Inflammatory macrophage treated with lipopolysaccharide for 1 hour (primary cell): Measurements from ENCODE around the gene FAM131A.

Experiments used
- DNase-seq, 2 donors: peaks; one replicate each; pipeline ENCODE4 v3.0.0-alpha.2; 2020 to 2022

Gene FAM131A

GRCh38 chr3:184343200-184343876, 5.9 kb downstream of the FAM131A start:
- DNase-seq, result no peak

- DNase-seq, result no peak
Observed at GRCh38 chr3:184344579-184345316, 7.3 kb downstream of the FAM131A start.

GRCh38 chr3:184345317-184346144, 8.1 kb downstream of the FAM131A start:
- DNase-seq, result peak; percentile 75 to 79

GRCh38 chr3:184346480-184347190, 9.2 kb downstream of the FAM131A start:
- DNase-seq, result no peak

- no peak for DNase-seq
Observed at GRCh38 chr3:184347321-184348056, 10.1 kb downstream of the FAM131A start.

- no peak for DNase-seq
Observed at GRCh38 chr3:184348057-184348382, 10.6 kb downstream of the FAM131A start.

GRCh38 chr3:184349563-184350470, 12.4 kb downstream of the FAM131A start:
- DNase-seq, result no peak

GRCh38 chr3:184350618-184351017, 13.2 kb downstream of the FAM131A start:
- DNase-seq, result no peak

GRCh38 chr3:184351511-184352148, 14.2 kb downstream of the FAM131A start:
- no peak for DNase-seq

GRCh38 chr3:184352149-184352785, 14.9 kb downstream of the FAM131A start:
- DNase-seq, result no peak

GRCh38 chr3:184352897-184353545, 15.6 kb downstream of the FAM131A start:
- DNase-seq, result no peak

- DNase-seq, result no peak
Observed at GRCh38 chr3:184353546-184353941, 16.1 kb downstream of the FAM131A start.

- peak in 1 of 2 donors; percentile 50 for DNase-seq
Observed at GRCh38 chr3:184354121-184354728, 16.8 kb downstream of the FAM131A start.

GRCh38 chr3:184354754-184355153, 17.4 kb downstream of the FAM131A start:
- no peak for DNase-seq

GRCh38 chr3:184355261-184356040, 18.1 kb downstream of the FAM131A start:
- DNase-seq, result no peak

- DNase-seq, result no peak
Observed at GRCh38 chr3:184357248-184358123, 20.1 kb downstream of the FAM131A start.

GRCh38 chr3:184358124-184358767, 20.8 kb downstream of the FAM131A start:
- no peak for DNase-seq
